SK-MEL-5 (cell line): Measurements from ENCODE around the gene ADAMTS13. TPM values are rescaled to one million over a fixed set of nuclear protein-coding genes. Genes with fewer than 3 reads are reported as not detected.
A peak's percentile ranks its signal among the peaks of the same experiment; 100 is the strongest.
"Not testable (repeated sequence)": the region's sequence is repeated elsewhere in the genome, so short reads cannot be mapped to it uniquely, and the experiment has no call there.

Source experiments
- DNase-seq: peaks from one replicate; pipeline ENCODE4 v3.0.0-alpha.2; 2016; ENCODE audit warnings: low read depth, low spot score
- in situ Hi-C: cut with HindIII; loops from 2 replicates; pipeline ENCODE4 v1.10.0; 2016; ENCODE audit warnings: low sequenced_read_pairs, high pct_unique_total_duplicates, low pct_unique_long_range_greater_than_20kb
- total RNA-seq: library from RNA; depleted of rRNA; stranded (reverse); fragments of >200 nt; shearing (Covaris generic); gene quantifications from 2 replicates; pipeline ENCODE4 v1.2.3, GENCODE V29; 2014

ADAMTS13 gene
- total RNA-seq, 1 experiment from 2014 or later: 1.7 TPM

GRCh38 chr9:133387680-133388079, 34.5 kb upstream of the ADAMTS13 start:
- DNase-seq: no peak
- in situ Hi-C loops: no loop called here

DNA sequence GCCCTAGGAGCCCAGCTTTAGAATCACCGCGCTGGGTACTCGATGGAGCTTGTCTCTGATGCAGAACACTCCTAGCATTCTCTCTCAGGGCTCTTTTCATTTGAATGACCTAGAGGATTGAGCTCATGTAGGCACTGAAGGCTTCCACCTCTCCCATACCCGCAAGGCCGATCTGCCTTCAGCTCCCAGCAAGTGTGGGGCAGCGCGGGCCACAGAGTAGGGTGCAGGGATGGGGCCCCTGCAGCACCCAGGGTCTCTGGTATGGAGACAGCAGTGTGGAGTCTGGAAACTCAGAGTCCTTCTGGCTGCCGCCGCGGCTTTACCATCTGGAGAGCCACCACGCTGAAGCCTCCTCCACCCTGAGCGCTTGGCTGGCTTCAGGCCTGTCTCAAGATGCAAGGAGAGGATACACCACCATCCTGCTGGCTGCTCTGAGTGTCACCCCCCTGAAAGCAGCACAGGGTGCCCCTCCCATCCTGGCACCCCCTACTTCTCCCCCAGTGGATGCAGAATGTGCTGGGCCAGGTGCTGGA, 33.1 kb upstream of the ADAMTS13 start:
- DNase-seq: no peak
- in situ Hi-C loops: no loop called here

GRCh38 chr9:133389562-133389961, 32.6 kb upstream of the ADAMTS13 start:
- in situ Hi-C loops: no loop called here
- DNase-seq: no peak

DNA sequence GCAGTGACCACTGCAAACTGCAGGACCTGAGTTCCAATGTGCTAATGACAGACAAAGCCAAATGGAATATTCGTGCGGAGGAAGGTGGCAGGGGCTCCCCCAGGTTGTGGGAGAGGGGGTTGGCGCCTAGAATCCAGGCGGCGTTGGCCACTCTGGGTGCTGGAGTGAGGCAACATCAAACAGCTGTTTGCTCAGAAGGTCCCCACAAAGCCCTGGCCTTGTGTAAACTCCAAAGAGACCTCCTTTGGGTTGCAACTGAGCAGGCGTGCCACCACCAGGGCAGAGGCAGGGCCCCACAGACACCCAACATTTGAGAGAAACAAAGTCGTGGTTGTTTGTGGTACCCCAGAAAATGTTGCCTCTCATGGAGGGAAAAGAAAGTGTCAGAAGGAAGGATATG, 31.5 kb upstream of the ADAMTS13 start:
- in situ Hi-C loops: no loop called here
- no peak for DNase-seq

GRCh38 chr9:133391449-133391848, 30.7 kb upstream of the ADAMTS13 start:
- DNase-seq, in situ Hi-C loops: not testable (repeated sequence)

DNA sequence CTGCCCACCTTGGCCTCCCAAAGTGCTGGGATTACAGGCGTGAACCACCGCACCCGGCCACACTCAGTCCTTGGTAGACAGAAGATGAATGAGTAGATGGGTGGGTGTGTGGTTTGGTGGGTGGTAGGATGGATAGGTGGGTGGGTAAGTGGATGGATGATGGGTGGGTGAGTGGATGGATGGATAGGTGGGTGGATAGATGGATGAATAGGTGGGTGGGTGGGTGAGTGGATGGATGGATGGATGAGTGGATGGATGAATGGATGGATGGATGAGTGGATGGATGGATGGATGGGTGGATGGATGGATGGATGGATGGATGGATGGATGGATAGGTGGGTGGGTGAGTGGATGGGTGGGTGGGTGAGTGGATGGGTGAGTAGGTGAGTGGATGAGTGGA, 29.9 kb upstream of the ADAMTS13 start:
- in situ Hi-C loops, DNase-seq: not testable (repeated sequence)

GRCh38 chr9:133393399-133393798, 28.8 kb upstream of the ADAMTS13 start:
- in situ Hi-C loops: no loop called here
- DNase-seq: no peak

GRCh38 chr9:133394687-133395271, 27.4 kb upstream of the ADAMTS13 start:
- in situ Hi-C loops: no loop called here
- no peak for DNase-seq

DNA sequence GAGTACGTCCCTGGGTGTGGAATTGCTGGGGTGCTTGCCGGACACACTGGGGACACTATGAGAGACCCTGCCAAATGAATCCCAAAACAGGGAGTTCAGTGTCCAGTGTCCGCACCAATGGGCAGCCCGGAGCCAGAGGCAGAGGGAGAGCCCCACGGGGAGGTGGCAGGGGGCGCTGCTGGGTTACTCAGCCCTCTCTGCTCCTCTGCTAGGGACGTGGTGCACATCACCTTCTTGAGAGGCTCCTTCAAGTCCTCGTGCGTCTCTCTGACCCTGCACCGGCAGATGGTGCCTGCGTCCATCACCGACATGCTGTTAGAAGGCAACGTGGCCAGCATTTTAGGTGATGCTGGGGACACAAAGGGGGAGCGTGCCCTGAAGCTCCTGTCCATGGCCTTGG, 25.2 kb upstream of the ADAMTS13 start:
- in situ Hi-C loops: no loop called here
- DNase-seq: peak; percentile 54

- in situ Hi-C loops: no loop called here
Observed at GRCh38 chr9:133397370-133397769, 24.8 kb upstream of the ADAMTS13 start.

DNA sequence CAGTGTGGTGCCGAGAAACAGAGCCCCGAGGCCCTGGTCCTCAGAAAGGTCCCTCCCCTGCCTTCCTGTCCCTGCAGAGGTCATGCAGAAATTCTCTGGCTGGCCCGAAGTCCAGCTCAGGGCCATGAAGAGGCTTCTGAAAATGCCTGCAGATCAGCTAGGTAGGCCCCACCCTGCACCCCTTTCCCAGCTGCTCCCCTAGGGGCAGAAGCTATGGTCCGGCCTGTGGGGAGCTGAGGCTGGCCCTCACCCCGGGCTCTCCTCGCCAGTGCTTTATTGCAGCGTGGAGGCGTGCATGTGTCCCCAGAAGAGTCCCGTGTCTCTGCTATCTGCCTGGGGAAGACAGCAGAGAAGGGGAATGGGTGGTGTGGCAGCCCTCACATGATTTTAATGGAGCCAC, 24.3 kb upstream of the ADAMTS13 start:
- in situ Hi-C loops: no loop called here
- DNase-seq: no peak

More at GRCh38 chr9:133397370-133397769, 24.8 kb upstream of the ADAMTS13 start:
- no peak for DNase-seq

DNA sequence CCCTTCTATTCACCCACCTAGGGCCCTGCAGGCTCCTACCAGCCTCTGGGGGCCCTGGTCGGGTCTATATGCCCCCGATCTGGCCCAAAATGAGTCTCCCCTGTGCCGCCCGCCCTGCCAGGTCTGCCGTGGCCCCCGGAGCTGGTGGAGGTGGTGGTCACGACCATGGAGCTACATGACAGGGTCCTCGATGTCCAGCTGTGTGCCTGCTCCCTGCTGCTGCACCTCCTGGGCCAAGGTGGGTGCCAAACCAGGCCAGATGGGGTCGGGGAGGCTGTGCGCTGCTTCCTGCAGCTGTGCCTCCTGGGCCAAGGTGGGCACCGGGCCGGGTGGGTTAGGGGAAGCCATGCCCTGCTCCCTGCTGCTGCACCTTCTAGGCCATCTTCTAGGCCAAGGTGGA, 21.9 kb upstream of the ADAMTS13 start:
- in situ Hi-C loops: no loop called here
- DNase-seq: no peak

GRCh38 chr9:133401588-133401987, 20.6 kb upstream of the ADAMTS13 start:
- no peak for DNase-seq
- in situ Hi-C loops: no loop called here

- in situ Hi-C loops: no loop called here
Observed at GRCh38 chr9:133402689-133403088, 19.5 kb upstream of the ADAMTS13 start.

DNA sequence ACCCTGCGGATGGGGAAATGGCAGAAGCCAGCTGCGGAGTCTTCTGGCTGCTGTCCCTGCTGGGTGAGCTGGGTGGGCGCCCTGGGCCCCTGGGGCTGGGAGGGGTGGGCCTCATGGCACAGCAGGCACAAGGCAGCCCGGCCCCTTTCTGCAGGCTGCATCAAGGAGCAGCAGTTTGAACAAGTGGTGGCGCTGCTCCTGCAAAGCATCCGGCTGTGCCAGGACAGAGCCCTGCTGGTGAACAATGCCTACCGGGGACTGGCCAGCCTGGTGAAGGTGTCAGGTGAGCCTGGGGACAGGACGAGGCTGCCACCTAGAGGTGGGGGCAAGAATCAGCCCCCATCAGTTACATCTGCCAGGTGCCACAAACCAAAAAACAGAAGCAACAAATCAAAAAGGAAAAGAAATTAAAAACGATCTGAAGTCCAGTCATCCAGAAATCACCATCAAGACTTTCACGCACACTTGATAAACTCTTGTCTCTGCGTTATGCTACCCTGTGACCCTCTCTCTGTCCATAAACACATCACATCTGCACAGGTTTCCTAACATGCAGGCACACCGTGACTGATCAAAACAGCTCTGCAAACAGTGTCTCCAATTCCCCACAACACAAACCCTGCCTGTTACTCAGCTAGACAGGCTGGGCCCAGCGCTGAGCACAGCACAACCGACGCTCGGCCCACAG, 18.3 kb upstream of the ADAMTS13 start:
- peak; percentile 77 for DNase-seq
- in situ Hi-C loops: no loop called here

More at GRCh38 chr9:133402689-133403088, 19.5 kb upstream of the ADAMTS13 start:
- DNase-seq: no peak

GRCh38 chr9:133404454-133405002, 17.6 kb upstream of the ADAMTS13 start:
- in situ Hi-C loops: no loop called here
- no peak for DNase-seq

GRCh38 chr9:133405508-133406438, 16.4 kb upstream of the ADAMTS13 start:
- in situ Hi-C loops: no loop called here

More at GRCh38 chr9:133405508-133406438, 16.4 kb upstream of the ADAMTS13 start:
- no peak for DNase-seq
